Endometrial microvascular endothelial cells (primary cell): ENCODE data around the gene LARP4B. TPM values are rescaled to one million over a fixed set of nuclear protein-coding genes. Genes with fewer than 3 reads are reported as not detected.
"Not testable (repeated sequence)": the region's sequence is repeated elsewhere in the genome, so short reads cannot be mapped to it uniquely, and the experiment has no call there.

Source experiments
- in situ Hi-C: cut with HindIII; loops from 2 replicates; pipeline ENCODE4 v1.10.0; 2017; ENCODE audit warnings: low sequenced_read_pairs, low pct_unique_long_range_greater_than_20kb; ENCODE audit errors: inconsistent ontology term
- total RNA-seq: library from RNA; depleted of rRNA; stranded (reverse); fragments of >200 nt; gene quantifications from one replicate; pipeline ENCODE4 v1.2.3, GENCODE V29; 2015; ENCODE audit errors: inconsistent ontology term

The LARP4B gene
- total RNA-seq, 1 donor from 2014 or later, result 31.8 TPM

- in situ Hi-C loops, result no loop called here
Observed at GRCh38 chr10:785089-785860, 146.2 kb downstream of the LARP4B start.

- in situ Hi-C loops, result no loop called here
Observed at GRCh38 chr10:784403-785088, 147.0 kb downstream of the LARP4B start.

- in situ Hi-C loops, result no loop called here
Observed at GRCh38 chr10:782751-783648, 148.5 kb downstream of the LARP4B start.

GRCh38 chr10:780536-781524 is 150.7 kb downstream of the LARP4B start:
- in situ Hi-C loops, result no loop called here

GRCh38 chr10:778626-779330 is 152.7 kb downstream of the LARP4B start:
- in situ Hi-C loops, result no loop called here

GRCh38 chr10:777913-778479 is 153.5 kb downstream of the LARP4B start:
- in situ Hi-C loops, result no loop called here

- in situ Hi-C loops, result no loop called here
Observed at GRCh38 chr10:776772-777171, 154.7 kb downstream of the LARP4B start.

GRCh38 chr10:775245-776075 is 156.0 kb downstream of the LARP4B start:
- in situ Hi-C loops, result no loop called here

GRCh38 chr10:774661-775244 is 156.8 kb downstream of the LARP4B start:
- in situ Hi-C loops, result no loop called here

GRCh38 chr10:774223-774622 is 157.3 kb downstream of the LARP4B start:
- in situ Hi-C loops, result no loop called here

- in situ Hi-C loops, result no loop called here
Observed at GRCh38 chr10:773562-774161, 157.8 kb downstream of the LARP4B start.

- in situ Hi-C loops, result no loop called here
Observed at GRCh38 chr10:772227-772637, 159.3 kb downstream of the LARP4B start.

- in situ Hi-C loops, result no loop called here
Observed at GRCh38 chr10:771647-772046, 159.9 kb downstream of the LARP4B start.

GRCh38 chr10:770975-771374 is 160.5 kb downstream of the LARP4B start:
- in situ Hi-C loops, result no loop called here

GRCh38 chr10:770048-770712 is 161.3 kb downstream of the LARP4B start:
- in situ Hi-C loops, result not testable (repeated sequence)
